GM12891 (cell line): ENCODE data around the gene STRN.
"Not testable (repeated sequence)": the region's sequence is repeated elsewhere in the genome, so short reads cannot be mapped to it uniquely, and the experiment has no call there.

Source experiments
- POLR2A ChIP-seq: IDR thresholded peaks from 2 replicates; pipeline ENCODE4 v1.6.1; 2011; ENCODE audit warnings: low read depth, low read length, control low read depth
- POLR2AphosphoS5 ChIP-seq: IDR thresholded peaks from 2 replicates; pipeline ENCODE4 v1.6.1; 2011; ENCODE audit warnings: low read depth, low read length, control low read depth
- POU2F2 ChIP-seq: IDR thresholded peaks from 2 replicates; pipeline ENCODE4 v1.6.1; 2011; ENCODE audit warnings: low read depth, mild to moderate bottlenecking, control low read depth, low read length, moderate library complexity
- SPI1 ChIP-seq: IDR thresholded peaks from 2 replicates; pipeline ENCODE4 v1.6.1; 2011; ENCODE audit warnings: low read depth, low read length, control low read depth
- TAF1 ChIP-seq: IDR thresholded peaks from 2 replicates; pipeline ENCODE4 v1.6.1; 2011; ENCODE audit warnings: low read depth, low read length, control low read depth

DNA sequence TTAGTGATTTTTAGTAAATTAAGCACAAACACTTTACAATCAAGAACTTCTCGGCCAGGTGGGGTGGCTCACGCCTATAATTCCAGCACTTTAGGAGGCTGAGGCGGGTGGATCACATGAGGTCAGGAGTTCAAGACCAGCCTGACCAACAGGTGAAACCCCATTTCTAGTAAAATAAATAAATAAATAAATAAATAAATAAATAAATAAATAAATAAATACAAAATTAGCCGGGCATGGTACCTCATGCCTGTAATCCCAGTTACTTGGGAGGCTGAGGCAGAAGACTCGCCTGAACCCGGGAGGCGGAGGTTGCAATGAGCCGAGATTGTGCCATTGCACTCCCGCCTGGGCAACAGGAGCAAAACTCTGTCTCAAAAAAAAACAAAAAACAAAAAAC, 79.2 kb downstream of the STRN start:
- TF ChIP-seq POLR2A, POLR2AphosphoS5, POU2F2, TAF1, SPI1: not testable (repeated sequence)
